GM19328 (cell line): ENCODE measurements around the gene DLG5.

Source experiments
- ATAC-seq: cut with Tn5 transposase; IDR thresholded peaks from one replicate; pipeline ENCODE4 v1.9.1; 2021; ENCODE audit warnings: mild to moderate bottlenecking, moderate library complexity; ENCODE audit not compliant: unreplicated experiment

DLG5 gene

GRCh38 chr10:77915319-77916105 is 11.0 kb downstream of the DLG5 start:
- no peak for ATAC-seq

GRCh38 chr10:77913090-77913489 is 13.5 kb downstream of the DLG5 start:
- no peak for ATAC-seq

- ATAC-seq = no peak
Measured at GRCh38 chr10:77912576-77912975, 14.0 kb downstream of the DLG5 start.

- ATAC-seq = no peak
Measured at GRCh38 chr10:77911535-77912123, 14.9 kb downstream of the DLG5 start.

- ATAC-seq = no peak
Measured at GRCh38 chr10:77910524-77911145, 15.9 kb downstream of the DLG5 start.

GRCh38 chr10:77909749-77910375 is 16.7 kb downstream of the DLG5 start:
- no peak for ATAC-seq

- ATAC-seq = no peak
Measured at GRCh38 chr10:77909021-77909748, 17.4 kb downstream of the DLG5 start.

- no peak for ATAC-seq
Measured at GRCh38 chr10:77907900-77908717, 18.4 kb downstream of the DLG5 start.

- no peak for ATAC-seq
Measured at GRCh38 chr10:77907462-77907861, 19.1 kb downstream of the DLG5 start.

- ATAC-seq = no peak
Measured at GRCh38 chr10:77906951-77907421, 19.6 kb downstream of the DLG5 start.

GRCh38 chr10:77905781-77906180 is 20.8 kb downstream of the DLG5 start:
- ATAC-seq = no peak

- no peak for ATAC-seq
Measured at GRCh38 chr10:77905086-77905748, 21.3 kb downstream of the DLG5 start.

GRCh38 chr10:77904100-77904840 is 22.3 kb downstream of the DLG5 start:
- ATAC-seq = no peak

- ATAC-seq = no peak
Measured at GRCh38 chr10:77902159-77902558, 24.4 kb downstream of the DLG5 start.

GRCh38 chr10:77901743-77902142 is 24.8 kb downstream of the DLG5 start:
- ATAC-seq = no peak

GRCh38 chr10:77899690-77900089 is 26.9 kb downstream of the DLG5 start:
- ATAC-seq = no peak

- no peak for ATAC-seq
Measured at GRCh38 chr10:77899080-77899477, 27.5 kb downstream of the DLG5 start.

- no peak for ATAC-seq
Measured at GRCh38 chr10:77898323-77899079, 28.1 kb downstream of the DLG5 start.
